ENCODE measurements around the gene CPNE4.
"Not testable (repeated sequence)": the region's sequence is repeated elsewhere in the genome, so short reads cannot be mapped to it uniquely, and the experiment has no call there.

CPNE4 gene

DNA sequence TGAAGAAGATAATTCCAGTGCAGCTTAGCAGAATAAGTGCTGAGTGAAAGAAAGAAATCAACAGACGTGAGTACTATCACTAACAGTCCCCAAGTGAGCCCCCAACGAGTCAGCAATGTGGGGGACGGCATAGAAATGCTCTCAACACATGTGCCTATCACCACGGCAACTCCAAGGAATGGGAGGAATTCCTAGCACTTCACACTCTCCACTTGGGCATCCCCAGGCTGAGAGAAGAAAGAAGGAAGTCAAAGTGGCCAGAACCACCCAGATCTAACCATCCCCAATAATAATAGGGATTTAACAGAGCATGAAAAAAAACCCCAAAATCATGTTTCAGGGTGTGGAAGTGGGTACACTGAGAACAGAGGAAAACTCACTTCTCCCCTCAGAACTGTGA, 29.3 kb upstream of the CPNE4 start:
- TF ChIP-seq CTCF (conservative IDR thresholded peaks at IDR 0.05; ENCODE audit: control insufficient read depth, insufficient read depth, low read depth, low read length) = no peak
- DNase-seq (ENCODE audit: low read depth) = no peak
- no peak overlapping the region for H3K4me3 ChIP-seq (ENCODE audit: control insufficient read depth, low read depth, low read length)

- DNase-seq (ENCODE audit: low read depth) = no peak
- TF ChIP-seq CTCF (conservative IDR thresholded peaks at IDR 0.05; ENCODE audit: control insufficient read depth, insufficient read depth, low read depth, low read length) = no peak
- no peak overlapping the region for H3K4me3 ChIP-seq (ENCODE audit: control insufficient read depth, low read depth, low read length)
Measured at GRCh38 chr3:132062535-132062934, 27.7 kb upstream of the CPNE4 start.

- TF ChIP-seq CTCF (conservative IDR thresholded peaks at IDR 0.05; ENCODE audit: control insufficient read depth, insufficient read depth, low read depth, low read length) = no peak
- DNase-seq (ENCODE audit: low read depth) = no peak
- no peak overlapping the region for H3K4me3 ChIP-seq (ENCODE audit: control insufficient read depth, low read depth, low read length)
Measured at GRCh38 chr3:132055872-132056271, 21.1 kb upstream of the CPNE4 start.

DNA sequence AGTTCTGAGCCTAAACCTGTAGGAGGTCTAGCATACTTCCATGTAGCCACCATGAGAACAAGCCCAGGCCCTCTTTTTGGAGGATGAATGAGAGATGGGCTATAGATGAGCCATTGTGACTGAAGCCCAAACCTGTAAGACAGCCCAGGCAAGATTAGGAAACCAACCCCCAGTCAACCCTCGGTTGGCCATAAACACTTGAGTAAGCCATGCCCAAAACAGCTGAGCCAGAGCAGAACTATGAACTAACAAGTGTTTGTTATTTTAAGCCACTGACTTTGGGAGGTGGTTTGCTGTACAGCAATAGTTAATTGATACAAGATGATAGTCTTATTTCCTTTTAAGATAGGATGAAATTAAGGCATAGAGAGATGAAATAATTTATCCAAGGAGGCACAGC, 12.4 kb upstream of the CPNE4 start:
- peak; percentile 23 for DNase-seq (ENCODE audit: low read depth)
- H3K4me3 ChIP-seq (ENCODE audit: control insufficient read depth, low read depth, low read length) = no peak overlapping the region
- TF ChIP-seq CTCF (conservative IDR thresholded peaks at IDR 0.05; ENCODE audit: control insufficient read depth, insufficient read depth, low read depth, low read length) = no peak

- not testable (repeated sequence) for H3K4me3 ChIP-seq (ENCODE audit: control insufficient read depth, low read depth, low read length); DNase-seq (ENCODE audit: low read depth)
Measured at GRCh38 chr3:132044874-132045273, 10.1 kb upstream of the CPNE4 start.

GRCh38 chr3:132042681-132043080, 7.9 kb upstream of the CPNE4 start:
- H3K4me3 ChIP-seq (ENCODE audit: control insufficient read depth, low read depth, low read length) = no peak overlapping the region
- no peak for DNase-seq (ENCODE audit: low read depth)
- no peak for TF ChIP-seq CTCF (conservative IDR thresholded peaks at IDR 0.05; ENCODE audit: control insufficient read depth, insufficient read depth, low read depth, low read length)

DNA sequence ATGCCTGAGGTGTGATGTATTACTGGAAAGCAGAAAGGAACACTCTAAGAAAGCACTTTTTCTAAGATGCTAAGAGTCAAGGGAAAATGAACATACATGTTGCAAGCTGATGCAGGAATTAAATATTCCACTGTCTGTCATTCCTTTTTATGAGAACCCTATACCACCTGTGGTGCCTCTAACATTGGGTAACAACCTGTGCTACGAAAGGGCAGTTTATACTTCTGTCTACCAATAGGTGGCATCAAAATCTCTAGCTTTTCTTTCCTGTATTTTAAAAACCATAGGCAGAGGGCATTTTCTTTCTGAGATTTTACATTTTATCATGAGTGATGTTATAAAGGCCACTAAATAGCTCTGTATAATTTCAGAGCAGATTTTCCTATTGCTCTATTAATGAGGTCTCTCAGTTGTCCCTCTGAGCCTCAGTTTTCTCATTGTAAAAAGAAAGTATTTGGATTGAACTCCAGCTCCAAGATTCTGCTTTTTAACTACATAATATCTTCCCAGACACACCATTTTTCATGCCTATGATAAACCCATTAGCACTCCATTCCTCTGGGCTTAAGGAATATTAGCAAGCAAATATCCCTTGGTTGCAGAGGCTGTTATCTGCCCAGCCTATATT, 3.5 kb upstream of the CPNE4 start:
- H3K4me3 ChIP-seq (ENCODE audit: control insufficient read depth, low read depth, low read length) = no peak overlapping the region
- DNase-seq (ENCODE audit: low read depth) = peak; percentile 33
- TF ChIP-seq CTCF (conservative IDR thresholded peaks at IDR 0.05; ENCODE audit: control insufficient read depth, insufficient read depth, low read depth, low read length) = peak; percentile 73
